Measurements from ENCODE around the gene ANXA8. TPM values are rescaled to one million over a fixed set of nuclear protein-coding genes. Genes with fewer than 3 reads are reported as not detected.
"Not testable (repeated sequence)": the region's sequence is repeated elsewhere in the genome, so short reads cannot be mapped to it uniquely, and the experiment has no call there.

The ANXA8 gene
- not detected for total RNA-seq
- long read RNA-seq, partial matches to known transcripts, result 0 of 1 reads
- long read RNA-seq, other reads (novel, unspliced or antisense), result 0 of 1 reads

- not testable (repeated sequence) for DNase-seq (ENCODE audit: low spot score)
Measured at GRCh38 chr10:47483923-47484322, at the start of gene ANXA8. Gene ANXA8, minus strand, starts transcription at chr10:47484115. Its CDS starts 182 bp downstream, at chr10:47483933.

- DNase-seq (ENCODE audit: low spot score), result not testable (repeated sequence)
Measured at GRCh38 chr10:47523475-47523874, 39.6 kb upstream of the ANXA8 start, which contains the start of gene AGAP9. Gene AGAP9, minus strand, starts transcription at chr10:47523638. Its CDS starts 112 bp downstream, at chr10:47523526.

GRCh38 chr10:47502313-47502712 is 18.4 kb upstream of the ANXA8 start:
- DNase-seq (ENCODE audit: low spot score), result not testable (repeated sequence)

GRCh38 chr10:47494226-47494625 is 10.3 kb upstream of the ANXA8 start:
- DNase-seq (ENCODE audit: low spot score), result not testable (repeated sequence)

GRCh38 chr10:47491600-47491999 is 7.7 kb upstream of the ANXA8 start, which contains the start of gene FAM25G:
Gene FAM25G, minus strand, starts transcription at chr10:47491700. Its CDS starts 26 bp downstream, at chr10:47491674.
- not testable (repeated sequence) for DNase-seq (ENCODE audit: low spot score)

GRCh38 chr10:47489630-47490029 is 5.7 kb upstream of the ANXA8 start:
- DNase-seq (ENCODE audit: low spot score), result not testable (repeated sequence)

- not testable (repeated sequence) for DNase-seq (ENCODE audit: low spot score)
Measured at GRCh38 chr10:47485943-47486342, 2.0 kb upstream of the ANXA8 start.

- DNase-seq (ENCODE audit: low spot score), result not testable (repeated sequence)
Measured at GRCh38 chr10:47484786-47485185, 871 bp upstream of the ANXA8 start.

GRCh38 chr10:47482367-47482766 is 1.5 kb downstream of the ANXA8 start:
- DNase-seq (ENCODE audit: low spot score), result not testable (repeated sequence)

- not testable (repeated sequence) for DNase-seq (ENCODE audit: low spot score)
Measured at GRCh38 chr10:47481768-47482181, 2.1 kb downstream of the ANXA8 start.

- DNase-seq (ENCODE audit: low spot score), result not testable (repeated sequence)
Measured at GRCh38 chr10:47481182-47481766, 2.6 kb downstream of the ANXA8 start.

GRCh38 chr10:47480133-47480532 is 3.8 kb downstream of the ANXA8 start:
- DNase-seq (ENCODE audit: low spot score), result not testable (repeated sequence)

- not testable (repeated sequence) for DNase-seq (ENCODE audit: low spot score)
Measured at GRCh38 chr10:47478114-47478513, 5.8 kb downstream of the ANXA8 start.

GRCh38 chr10:47477078-47477477 is 6.8 kb downstream of the ANXA8 start:
- not testable (repeated sequence) for DNase-seq (ENCODE audit: low spot score)

GRCh38 chr10:47475101-47475500 is 8.8 kb downstream of the ANXA8 start:
- not testable (repeated sequence) for DNase-seq (ENCODE audit: low spot score)

- DNase-seq (ENCODE audit: low spot score), result not testable (repeated sequence)
Measured at GRCh38 chr10:47473516-47473915, 10.4 kb downstream of the ANXA8 start.

GRCh38 chr10:47472647-47473046 is 11.3 kb downstream of the ANXA8 start:
- DNase-seq (ENCODE audit: low spot score), result not testable (repeated sequence)

GRCh38 chr10:47472072-47472471 is 11.8 kb downstream of the ANXA8 start:
- DNase-seq (ENCODE audit: low spot score), result not testable (repeated sequence)

- not testable (repeated sequence) for DNase-seq (ENCODE audit: low spot score)
Measured at GRCh38 chr10:47468731-47469528, 15.0 kb downstream of the ANXA8 start.

- not testable (repeated sequence) for DNase-seq (ENCODE audit: low spot score)
Measured at GRCh38 chr10:47467957-47468356, 16.0 kb downstream of the ANXA8 start.

- DNase-seq (ENCODE audit: low spot score), result not testable (repeated sequence)
Measured at GRCh38 chr10:47467458-47467857, 16.5 kb downstream of the ANXA8 start.
